ENCODE measurements around the gene HSPA9. TPM values are rescaled to one million over a fixed set of nuclear protein-coding genes. Genes with fewer than 3 reads are reported as not detected.

The HSPA9 gene
- total and polyA plus RNA-seq, 9 of the 15 experiments (the other 6 are each of a cell fraction or from before 2014, with no cell fraction given) = 195 to 583 (median 514) TPM

- TF ChIP-seq ZFP91 (CRISPR knock-in tag; IDR thresholded peaks at IDR 0.05) (0 out of 2 replicates have a peak, but pooled peaks have one; percentile 42), HNRNPUL1 (IDR thresholded peaks at IDR 0.05; ENCODE audit: low read length) (no peak), FOXM1 (IDR thresholded peaks at IDR 0.05; ENCODE audit: low read depth) (peak; percentile 75), FOXM1 (CRISPR knock-in tag; IDR thresholded peaks at IDR 0.05; ENCODE audit: low read depth) (no peak), E2F3 (CRISPR knock-in tag; IDR thresholded peaks at IDR 0.05) (no peak; the same call in 1 of the 2 replicates), HINFP (tag; conservative IDR thresholded peaks at IDR 0.05; ENCODE audit: low read depth) (no peak), E2F4 (CRISPR knock-in tag; IDR thresholded peaks at IDR 0.05; ENCODE audit: low read depth) (0 out of 2 replicates have a peak, but pooled peaks have one; percentile 34), ZBTB9 (CRISPR knock-in tag; IDR thresholded peaks at IDR 0.05) (no peak), ZHX1 (conservative IDR thresholded peaks at IDR 0.05; ENCODE audit: low read length) (no peak), ETS2 (tag; IDR thresholded peaks at IDR 0.05; ENCODE audit: borderline replicate concordance, poor library complexity, severe bottlenecking) (no peak), MAFF (IDR thresholded peaks at IDR 0.05; ENCODE audit: low read length) (no peak), TCF3 (CRISPR knock-in tag; IDR thresholded peaks at IDR 0.05) (peak; percentile 14), FOSL1 (tag; conservative IDR thresholded peaks at IDR 0.05) (peak; percentile 79), WHSC1 (IDR thresholded peaks at IDR 0.05; ENCODE audit: low read length) (no peak), ZKSCAN8 (CRISPR knock-in tag; IDR thresholded peaks at IDR 0.05) (no peak), RBM39 (optimal IDR thresholded peaks at IDR 0.05; ENCODE audit: low read depth, low read length) (no peak), ZNF785 (CRISPR knock-in tag; IDR thresholded peaks at IDR 0.05) (no peak)
These were observed at the start of gene HSPA9 (continued) for GRCh38 chr5:138575194-138576015.

Data from K562 (cell line).